ENCODE data around the gene ADCK1.

ADCK1 gene

GRCh38 chr14:77926942-77927341 is 127.0 kb downstream of the ADCK1 start:
- Histone ChIP-seq H3K4me1 (ENCODE audit: control insufficient read depth, insufficient read depth, low read length) (no peaks in the 10 kb centered on the region), H3K9me3 (ENCODE audit: control insufficient read depth, insufficient read depth, low read depth, low read length) (no peaks in the 10 kb centered on the region), H3K4me3 (ENCODE audit: low read depth, low read length) (no peak overlapping the region), H3K27ac (ENCODE audit: extremely low read depth, low read depth, low read length) (no peak overlapping the region), H3K36me3 (ENCODE audit: control insufficient read depth in 2 of 2, insufficient read depth in 1 of 2, low read length in 2 of 2) (no peaks in the 10 kb centered on the region)
- POLR2A ChIA-PET: no interaction called here
- no peak for TF ChIP-seq AEBP2 (tag by site-specific recombination; IDR thresholded peaks at IDR 0.05; ENCODE audit: borderline replicate concordance)
- TF ChIP-seq KLF8 (tag by site-specific recombination; IDR thresholded peaks at IDR 0.05): no peak
- TF ChIP-seq, protein P1, sequence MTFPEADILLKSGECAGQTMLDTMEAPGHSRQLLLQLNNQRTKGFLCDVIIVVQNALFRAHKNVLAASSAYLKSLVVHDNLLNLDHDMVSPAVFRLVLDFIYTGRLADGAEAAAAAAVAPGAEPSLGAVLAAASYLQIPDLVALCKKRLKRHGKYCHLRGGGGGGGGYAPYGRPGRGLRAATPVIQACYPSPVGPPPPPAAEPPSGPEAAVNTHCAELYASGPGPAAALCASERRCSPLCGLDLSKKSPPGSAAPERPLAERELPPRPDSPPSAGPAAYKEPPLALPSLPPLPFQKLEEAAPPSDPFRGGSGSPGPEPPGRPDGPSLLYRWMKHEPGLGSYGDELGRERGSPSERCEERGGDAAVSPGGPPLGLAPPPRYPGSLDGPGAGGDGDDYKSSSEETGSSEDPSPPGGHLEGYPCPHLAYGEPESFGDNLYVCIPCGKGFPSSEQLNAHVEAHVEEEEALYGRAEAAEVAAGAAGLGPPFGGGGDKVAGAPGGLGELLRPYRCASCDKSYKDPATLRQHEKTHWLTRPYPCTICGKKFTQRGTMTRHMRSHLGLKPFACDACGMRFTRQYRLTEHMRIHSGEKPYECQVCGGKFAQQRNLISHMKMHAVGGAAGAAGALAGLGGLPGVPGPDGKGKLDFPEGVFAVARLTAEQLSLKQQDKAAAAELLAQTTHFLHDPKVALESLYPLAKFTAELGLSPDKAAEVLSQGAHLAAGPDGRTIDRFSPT (tag by site-specific recombination; IDR thresholded peaks at IDR 0.05): no peak
- TF ChIP-seq, protein P2, sequence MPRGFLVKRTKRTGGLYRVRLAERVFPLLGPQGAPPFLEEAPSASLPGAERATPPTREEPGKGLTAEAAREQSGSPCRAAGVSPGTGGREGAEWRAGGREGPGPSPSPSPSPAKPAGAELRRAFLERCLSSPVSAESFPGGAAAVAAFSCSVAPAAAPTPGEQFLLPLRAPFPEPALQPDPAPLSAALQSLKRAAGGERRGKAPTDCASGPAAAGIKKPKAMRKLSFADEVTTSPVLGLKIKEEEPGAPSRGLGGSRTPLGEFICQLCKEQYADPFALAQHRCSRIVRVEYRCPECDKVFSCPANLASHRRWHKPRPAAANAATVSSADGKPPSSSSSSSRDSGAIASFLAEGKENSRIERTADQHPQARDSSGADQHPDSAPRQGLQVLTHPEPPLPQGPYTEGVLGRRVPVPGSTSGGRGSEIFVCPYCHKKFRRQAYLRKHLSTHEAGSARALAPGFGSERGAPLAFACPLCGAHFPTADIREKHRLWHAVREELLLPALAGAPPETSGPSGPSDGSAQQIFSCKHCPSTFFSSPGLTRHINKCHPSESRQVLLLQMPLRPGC (tag by site-specific recombination; IDR thresholded peaks at IDR 0.05): no peak
- TF ChIP-seq ZNF571 (tag by site-specific recombination; IDR thresholded peaks at IDR 0.05): no peak
- no peak for TF ChIP-seq PRDM6 (tag by site-specific recombination; IDR thresholded peaks at IDR 0.05)
- TF ChIP-seq ZNF184 (tag by site-specific recombination; IDR thresholded peaks at IDR 0.05): no peak
- no peak for TF ChIP-seq ZNF621 (tag by site-specific recombination; IDR thresholded peaks at IDR 0.05)
- no peak for TF ChIP-seq ZNF114 (tag by site-specific recombination; IDR thresholded peaks at IDR 0.05)
- no peak for TF ChIP-seq ZNF596 (tag by site-specific recombination; IDR thresholded peaks at IDR 0.05)
- no peak for TF ChIP-seq ZFHX2 (tag by site-specific recombination; conservative IDR thresholded peaks at IDR 0.05)
- TF ChIP-seq, protein P3, sequence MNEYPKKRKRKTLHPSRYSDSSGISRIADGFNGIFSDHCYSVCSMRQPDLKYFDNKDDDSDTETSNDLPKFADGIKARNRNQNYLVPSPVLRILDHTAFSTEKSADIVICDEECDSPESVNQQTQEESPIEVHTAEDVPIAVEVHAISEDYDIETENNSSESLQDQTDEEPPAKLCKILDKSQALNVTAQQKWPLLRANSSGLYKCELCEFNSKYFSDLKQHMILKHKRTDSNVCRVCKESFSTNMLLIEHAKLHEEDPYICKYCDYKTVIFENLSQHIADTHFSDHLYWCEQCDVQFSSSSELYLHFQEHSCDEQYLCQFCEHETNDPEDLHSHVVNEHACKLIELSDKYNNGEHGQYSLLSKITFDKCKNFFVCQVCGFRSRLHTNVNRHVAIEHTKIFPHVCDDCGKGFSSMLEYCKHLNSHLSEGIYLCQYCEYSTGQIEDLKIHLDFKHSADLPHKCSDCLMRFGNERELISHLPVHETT (tag by site-specific recombination; IDR thresholded peaks at IDR 0.05): no peak
- TF ChIP-seq ZNF777 (tag by site-specific recombination; IDR thresholded peaks at IDR 0.05; ENCODE audit: borderline replicate concordance): no peak
- TF ChIP-seq BCL11A (tag by site-specific recombination; IDR thresholded peaks at IDR 0.05; ENCODE audit: low read depth): no peak
- TF ChIP-seq ZNF354C (tag by site-specific recombination; IDR thresholded peaks at IDR 0.05; ENCODE audit: borderline replicate concordance, low read depth): no peak
- TF ChIP-seq TCF7L2 (IDR thresholded peaks at IDR 0.05; ENCODE audit: borderline replicate concordance, low read depth, low read length): no peak
- TF ChIP-seq ZNF677 (tag by site-specific recombination; IDR thresholded peaks at IDR 0.05): no peak
- TF ChIP-seq, protein P4, sequence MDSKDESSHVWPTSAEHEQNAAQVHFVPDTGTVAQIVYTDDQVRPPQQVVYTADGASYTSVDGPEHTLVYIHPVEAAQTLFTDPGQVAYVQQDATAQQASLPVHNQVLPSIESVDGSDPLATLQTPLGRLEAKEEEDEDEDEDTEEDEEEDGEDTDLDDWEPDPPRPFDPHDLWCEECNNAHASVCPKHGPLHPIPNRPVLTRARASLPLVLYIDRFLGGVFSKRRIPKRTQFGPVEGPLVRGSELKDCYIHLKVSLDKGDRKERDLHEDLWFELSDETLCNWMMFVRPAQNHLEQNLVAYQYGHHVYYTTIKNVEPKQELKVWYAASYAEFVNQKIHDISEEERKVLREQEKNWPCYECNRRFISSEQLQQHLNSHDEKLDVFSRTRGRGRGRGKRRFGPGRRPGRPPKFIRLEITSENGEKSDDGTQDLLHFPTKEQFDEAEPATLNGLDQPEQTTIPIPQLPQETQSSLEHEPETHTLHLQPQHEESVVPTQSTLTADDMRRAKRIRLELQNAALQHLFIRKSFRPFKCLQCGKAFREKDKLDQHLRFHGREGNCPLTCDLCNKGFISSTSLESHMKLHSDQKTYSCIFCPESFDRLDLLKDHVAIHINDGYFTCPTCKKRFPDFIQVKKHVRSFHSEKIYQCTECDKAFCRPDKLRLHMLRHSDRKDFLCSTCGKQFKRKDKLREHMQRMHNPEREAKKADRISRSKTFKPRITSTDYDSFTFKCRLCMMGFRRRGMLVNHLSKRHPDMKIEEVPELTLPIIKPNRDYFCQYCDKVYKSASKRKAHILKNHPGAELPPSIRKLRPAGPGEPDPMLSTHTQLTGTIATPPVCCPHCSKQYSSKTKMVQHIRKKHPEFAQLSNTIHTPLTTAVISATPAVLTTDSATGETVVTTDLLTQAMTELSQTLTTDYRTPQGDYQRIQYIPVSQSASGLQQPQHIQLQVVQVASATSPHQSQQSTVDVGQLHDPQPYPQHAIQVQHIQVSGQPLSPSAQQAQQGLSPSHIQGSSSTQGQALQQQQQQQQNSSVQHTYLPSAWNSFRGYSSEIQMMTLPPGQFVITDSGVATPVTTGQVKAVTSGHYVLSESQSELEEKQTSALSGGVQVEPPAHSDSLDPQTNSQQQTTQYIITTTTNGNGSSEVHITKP (tag by site-specific recombination; IDR thresholded peaks at IDR 0.05): no peak
- CTCF ChIA-PET: no interaction called here

Data from HEK293 (cell line).